Raji (cell line): ENCODE measurements around the gene MSLN.

ENCODE experiments used
- POLR2A ChIP-seq: IDR thresholded peaks from 2 replicates; pipeline ENCODE4 v1.6.1; 2011; ENCODE audit warnings: low read depth, low read length, control low read depth; ENCODE audit not compliant: insufficient read depth

MSLN gene

DNA sequence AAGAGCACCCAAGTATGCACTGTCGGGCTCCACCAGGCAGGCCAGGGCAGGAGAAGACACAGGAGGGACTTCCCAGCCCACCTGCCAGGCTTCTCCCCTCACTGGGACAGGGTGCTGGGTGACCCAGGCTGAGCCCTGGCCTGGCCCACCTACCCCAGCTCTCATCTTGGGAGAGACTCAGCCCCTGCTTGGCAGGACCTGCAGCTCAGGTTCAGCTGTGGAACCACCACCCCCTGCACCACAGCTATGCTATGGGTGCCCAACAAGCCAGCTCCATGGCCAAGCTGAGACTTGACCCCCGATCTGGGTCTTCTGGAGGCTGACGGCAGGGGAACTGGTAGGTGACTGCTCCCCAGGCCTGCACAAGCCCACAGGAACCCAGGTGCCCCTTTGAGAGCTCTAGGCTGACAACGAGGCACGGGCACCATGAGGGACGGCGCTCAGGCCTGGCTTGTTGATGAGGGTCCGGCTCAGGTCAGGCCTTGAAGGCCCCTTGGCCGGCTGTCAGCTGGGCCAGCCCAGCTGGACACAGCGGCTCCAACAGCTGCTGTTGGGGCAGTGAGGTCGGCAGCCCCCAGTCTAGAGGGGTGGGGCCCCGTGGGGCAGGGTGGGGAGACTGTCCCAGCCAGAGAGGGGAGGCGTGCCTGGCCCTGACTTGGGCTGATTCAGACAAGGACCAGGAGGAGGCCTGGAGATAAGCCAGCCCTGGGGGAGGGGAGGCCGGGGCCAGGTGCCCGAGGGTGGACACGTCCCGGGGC is 23.0 kb downstream of the MSLN start:
- peak; percentile 17; the same call in 1 of the 2 replicates for TF ChIP-seq POLR2A

DNA sequence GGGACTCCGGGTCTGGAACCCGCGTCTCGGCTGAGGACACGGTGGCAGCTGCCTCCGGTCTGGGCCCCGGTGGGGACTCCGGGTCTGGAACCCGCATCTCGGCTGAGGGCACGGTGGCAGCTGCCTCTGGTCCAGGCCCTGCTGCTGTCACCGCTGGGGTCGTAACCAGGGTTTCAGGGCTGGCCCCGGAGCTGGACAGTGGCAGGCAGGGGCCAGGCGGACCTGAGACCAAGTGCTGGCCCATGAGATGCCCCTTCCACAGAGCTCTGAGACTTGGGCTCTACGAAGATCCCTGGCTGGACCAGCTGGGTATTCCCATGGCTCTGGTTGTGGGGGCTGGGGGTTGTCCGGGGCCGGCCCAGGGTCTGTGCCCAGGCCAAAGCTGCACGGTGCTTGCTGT is 23.9 kb downstream of the MSLN start:
- TF ChIP-seq POLR2A = no peak

DNA sequence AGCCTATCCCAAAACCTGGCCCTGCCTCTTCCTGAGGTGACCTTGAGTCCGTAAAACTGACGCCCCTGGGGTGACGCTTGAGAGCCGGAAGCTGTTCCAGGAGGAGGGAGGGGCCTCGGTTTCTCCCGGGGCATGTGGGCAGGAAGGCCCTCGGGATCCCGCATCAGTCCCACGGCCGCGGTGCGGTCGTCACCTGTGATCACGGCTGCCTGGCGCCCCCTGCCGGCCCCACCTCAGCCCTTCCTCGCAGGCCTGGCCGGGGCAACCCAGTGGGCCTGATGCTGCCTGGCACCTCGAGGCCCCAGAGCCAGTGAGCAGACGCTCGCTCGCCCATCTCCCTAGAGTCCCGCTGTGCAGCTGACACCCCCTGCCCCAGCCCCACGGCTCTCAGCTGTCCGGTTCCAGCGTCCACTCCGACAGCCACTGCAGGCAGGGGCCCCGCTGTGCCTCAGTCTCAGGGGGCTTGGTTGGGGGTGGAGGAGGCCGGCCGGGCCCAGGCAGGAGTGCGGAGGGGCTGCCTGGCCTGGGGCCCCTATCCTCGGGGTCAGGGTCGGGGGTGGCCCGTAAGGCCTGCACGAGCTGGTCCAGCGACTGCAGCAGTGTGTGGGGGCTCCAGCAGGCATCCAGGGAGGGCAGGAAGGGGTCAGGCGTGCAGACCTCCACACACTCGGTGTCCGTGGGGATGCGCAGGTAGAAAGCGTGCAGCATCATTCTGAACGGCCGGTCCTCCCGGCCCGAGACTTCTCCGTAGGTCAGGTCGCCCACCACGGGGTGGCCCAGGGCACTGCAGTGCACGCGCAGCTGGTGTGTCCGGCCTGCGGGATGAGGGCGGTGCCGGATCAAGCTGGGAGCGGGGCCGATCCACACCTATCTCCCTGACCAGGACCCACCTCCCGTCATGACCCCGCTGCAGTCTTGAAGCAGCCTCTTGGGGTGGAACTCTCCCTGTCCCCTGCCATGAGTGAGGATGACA is 25.3 kb downstream of the MSLN start:
- no peak for TF ChIP-seq POLR2A

DNA sequence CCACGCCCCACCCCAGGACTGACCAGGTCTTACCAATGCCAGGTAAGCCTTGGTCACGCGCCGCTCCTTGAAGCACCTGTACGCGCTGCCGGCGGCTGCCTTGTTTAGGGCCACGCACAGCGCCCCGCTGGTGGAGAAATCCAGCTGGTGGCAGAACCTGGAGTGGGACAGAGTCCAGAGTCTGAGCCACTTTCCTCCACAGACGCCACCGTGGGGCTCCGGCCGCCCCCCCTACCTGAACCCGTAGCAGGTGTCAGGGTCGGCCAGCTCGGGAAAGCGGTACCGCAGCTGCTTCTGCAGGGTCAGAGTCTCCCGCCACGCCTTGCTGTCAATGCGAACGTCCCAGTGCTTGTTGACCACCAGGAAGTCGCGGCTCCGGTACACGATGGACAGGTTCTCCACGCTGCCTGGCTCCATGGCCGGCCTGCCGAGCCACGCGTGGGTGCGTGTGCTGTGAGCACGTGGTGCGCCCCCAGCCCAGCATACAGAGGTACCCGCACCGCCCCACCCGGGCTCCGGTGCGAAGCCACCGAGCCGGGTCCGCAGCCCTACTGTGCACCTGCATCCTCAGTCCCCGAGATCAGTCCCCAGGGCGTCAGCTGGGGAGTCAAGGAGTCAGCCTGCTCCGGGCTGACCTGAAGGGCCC is 26.9 kb downstream of the MSLN start:
- TF ChIP-seq POLR2A = no peak

DNA sequence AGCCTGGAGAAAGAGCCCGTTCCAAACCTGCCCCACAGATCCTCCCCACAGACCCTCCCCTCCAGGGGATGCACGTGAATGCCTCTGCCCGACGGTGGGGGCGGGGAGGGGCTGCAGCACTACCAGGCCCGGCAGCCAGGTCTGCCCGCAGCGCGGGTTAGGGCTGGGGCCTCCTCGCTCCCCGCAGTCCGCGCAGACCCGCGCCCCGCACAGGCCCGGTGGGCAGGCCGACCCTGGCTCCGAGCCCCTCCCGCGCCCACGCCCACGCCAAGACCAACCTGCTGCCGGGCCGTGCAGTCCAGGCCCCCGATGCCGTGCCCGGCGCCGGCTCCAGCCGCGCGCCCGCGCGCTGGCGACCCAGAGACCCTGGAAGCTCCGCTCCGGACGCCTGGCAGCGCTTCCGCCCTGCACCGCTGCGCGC is 27.5 kb downstream of the MSLN start, which contains the start of gene RPUSD1:
Gene RPUSD1, minus strand, starts transcription at position 404 of the 421 bp plus-strand sequence. CDS start 644 bp downstream, outside the sequence.
- TF ChIP-seq POLR2A = peak; percentile 62

DNA sequence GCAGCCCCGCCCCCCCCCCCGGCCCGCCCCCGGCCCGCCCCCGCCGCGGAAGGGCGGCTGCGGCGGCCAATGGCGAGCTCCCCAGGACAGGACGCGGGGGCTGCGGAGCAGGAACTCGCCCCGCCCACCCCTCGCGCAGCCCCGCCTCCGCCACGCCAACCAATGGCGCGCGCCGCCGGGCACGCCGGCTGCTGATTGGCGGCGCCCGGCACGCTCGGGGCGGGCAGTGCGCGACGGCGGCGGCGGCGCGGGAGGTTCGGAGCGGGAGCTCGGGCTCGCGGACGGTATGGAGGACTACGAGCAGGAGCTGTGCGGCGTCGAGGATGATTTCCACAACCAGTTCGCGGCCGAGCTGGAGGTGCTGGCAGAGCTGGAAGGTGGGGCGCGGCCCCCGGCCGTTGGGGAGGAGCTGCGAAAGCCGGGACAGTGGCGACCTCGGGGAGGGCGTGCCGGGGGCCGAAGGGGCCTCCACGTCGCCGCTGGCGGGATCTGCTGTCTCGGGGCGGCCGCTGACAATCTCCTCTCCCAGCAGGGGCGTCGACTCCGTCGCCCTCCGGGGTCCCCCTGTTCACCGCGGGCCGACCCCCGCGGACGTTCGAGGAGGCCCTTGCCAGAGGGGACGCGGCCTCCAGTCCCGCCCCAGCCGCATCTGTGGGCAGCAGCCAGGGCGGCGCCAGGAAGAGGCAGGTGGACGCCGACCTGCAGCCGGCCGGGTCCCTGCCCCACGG is 28.0 kb downstream of the MSLN start, which contains the start of gene CHTF18:
Gene CHTF18, plus strand, starts transcription at position 222 of the 728 bp plus-strand sequence. Its CDS starts 65 bp downstream, at position 287.
- peak; percentile 84 for TF ChIP-seq POLR2A

DNA sequence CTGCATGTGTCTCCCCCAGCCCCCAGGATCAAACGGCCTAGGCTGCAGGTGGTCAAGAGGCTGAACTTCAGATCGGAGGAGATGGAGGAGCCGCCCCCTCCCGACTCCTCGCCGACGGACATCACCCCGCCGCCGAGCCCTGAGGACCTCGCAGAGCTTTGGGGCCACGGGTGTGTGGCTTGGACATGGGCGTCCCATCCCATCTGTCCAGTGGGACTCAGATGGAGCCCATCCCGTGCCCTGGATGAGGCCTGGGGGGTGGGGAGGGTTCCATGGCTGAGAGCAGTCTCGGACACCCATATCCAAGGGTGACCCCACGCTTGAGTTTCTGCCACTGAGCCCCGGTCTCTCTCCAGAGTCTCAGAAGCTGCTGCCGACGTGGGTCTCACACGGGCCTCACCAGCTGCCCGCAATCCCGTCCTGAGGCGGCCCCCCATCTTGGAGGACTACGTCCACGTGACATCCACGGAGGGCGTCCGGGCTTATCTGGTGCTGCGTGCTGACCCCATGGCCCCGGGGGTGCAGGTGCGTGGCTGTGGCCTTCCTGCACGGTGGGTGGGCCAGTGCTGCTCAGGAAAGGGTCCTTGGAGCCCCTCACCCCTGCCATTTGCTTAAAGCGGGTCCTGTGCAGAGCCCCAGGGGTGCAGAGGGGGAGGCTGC is 28.8 kb downstream of the MSLN start:
- no peak for TF ChIP-seq POLR2A

DNA sequence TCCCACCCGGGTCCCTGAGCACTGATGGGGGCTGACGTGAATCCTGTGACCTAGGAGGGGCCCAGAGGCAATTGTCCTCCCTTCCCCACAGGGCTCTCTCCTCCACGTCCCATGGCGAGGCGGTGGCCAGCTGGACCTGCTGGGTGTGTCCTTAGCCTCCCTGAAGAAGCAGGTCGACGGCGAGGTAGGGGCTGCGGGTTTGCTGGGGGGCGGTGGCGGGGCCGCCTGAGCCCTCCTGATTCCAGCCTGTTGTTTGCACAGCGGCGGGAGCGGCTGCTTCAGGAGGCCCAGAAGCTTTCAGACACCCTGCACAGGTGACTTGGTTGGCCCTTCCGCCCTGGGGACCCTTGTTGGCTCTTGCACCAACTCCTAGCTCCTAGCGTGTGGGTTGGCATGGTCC is 29.6 kb downstream of the MSLN start:
- TF ChIP-seq POLR2A = no peak

DNA sequence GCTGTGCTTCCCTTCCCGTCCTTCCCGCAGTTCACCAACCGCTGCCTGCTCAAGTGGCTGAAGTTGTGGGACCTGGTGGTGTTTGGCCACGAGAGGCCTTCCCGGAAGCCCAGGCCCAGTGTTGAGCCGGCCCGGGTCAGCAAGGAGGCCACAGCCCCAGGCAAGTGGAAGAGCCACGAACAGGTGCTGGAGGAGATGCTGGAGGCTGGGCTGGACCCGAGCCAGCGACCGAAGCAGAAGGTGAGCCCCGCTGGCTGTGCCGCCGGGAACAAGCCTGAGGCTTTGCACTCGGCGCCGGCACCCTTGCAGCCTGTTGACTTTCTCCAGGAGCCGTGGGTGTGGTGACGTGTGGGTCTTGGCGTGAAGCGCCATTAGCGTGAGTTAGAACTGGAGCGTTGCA is 30.6 kb downstream of the MSLN start:
- no peak for TF ChIP-seq POLR2A

DNA sequence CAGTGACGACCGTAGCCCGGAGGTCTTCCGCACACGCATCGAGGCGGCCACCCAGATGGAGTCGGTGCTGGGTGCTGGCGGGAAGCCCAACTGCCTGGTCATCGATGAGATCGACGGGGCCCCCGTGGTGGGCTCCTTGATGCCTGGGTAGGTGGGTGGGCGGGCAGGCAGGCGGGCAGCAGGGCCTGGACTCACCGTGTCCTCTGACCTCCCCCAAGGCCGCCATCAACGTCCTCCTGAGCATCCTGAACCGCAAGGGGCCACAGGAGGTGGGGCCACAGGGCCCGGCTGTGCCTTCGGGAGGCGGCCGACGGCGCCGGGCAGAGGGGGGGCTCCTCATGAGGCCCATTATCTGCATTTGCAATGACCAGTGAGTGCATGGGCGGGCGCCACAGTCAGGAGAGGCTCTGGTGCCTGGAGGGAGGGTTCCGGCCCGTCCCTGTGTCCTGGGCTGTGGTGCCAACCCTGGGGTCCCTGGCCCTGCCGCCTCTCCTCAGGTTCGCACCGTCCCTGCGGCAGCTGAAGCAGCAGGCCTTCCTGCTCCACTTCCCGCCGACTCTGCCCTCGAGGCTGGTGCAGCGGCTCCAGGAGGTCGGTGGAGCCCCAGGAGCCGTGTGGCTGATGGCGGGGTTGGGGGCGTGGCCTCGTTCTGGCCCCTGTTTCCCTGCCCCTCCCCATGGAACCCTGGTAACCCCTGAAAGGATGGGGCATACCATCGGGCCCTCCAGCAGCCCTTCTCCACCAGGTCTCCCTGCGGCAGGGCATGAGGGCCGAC is 31.9 kb downstream of the MSLN start:
- no peak for TF ChIP-seq POLR2A

DNA sequence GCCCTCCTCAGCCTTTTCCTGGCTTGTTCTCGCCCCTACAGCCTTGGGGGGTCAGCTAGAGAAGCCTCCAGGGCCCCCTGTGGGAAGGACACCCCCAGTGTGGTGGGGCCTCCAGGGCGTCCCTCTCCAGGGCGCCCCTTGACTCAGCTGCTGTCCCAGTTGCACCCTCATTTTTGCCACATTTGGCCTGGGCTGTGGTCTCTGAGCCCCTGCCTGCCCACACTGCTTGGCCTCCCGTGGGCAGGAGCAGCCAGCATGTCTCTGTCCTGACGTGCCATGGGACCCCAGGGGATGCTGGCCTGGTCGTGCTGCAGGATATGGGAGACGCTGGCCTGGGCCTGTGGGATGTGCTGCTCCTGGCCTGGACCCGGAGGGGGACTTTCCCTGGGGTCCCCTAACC is 32.9 kb downstream of the MSLN start:
- TF ChIP-seq POLR2A = no peak

DNA sequence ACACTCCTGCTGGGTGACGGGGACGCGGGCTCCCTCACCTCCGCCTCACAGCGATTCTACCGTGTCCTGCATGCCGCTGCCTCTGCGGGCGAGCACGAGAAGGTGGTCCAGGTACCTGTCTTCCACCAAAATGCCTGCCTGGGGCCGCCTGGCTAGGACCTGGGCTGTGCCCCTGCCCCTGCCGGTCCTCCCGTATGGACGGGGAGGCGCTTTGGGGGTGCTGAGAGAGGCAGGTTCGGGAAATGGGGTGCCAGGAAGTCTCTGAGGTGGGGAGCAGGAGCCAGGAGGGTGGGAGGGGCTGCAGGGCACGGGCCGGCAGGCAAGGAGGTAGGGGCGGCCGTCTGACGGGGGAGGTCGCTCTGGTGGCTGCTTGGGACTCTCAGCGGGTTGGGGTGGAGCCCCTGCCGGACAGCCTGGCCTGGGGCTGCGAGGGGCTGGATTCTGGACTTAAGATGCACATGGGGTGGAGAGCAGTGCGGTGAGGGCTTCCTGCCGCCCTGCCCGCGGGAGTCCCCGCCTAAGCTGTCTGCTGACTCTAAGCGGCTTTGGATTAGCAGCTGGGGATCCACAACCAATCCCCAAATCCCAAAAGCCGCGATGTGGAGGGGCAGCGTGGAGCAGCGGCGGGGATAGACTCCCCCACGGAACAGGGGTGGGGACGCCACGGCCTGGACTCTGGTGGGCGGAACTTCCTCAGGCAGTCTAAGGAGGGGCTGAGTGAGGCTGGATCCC is 33.7 kb downstream of the MSLN start:
- TF ChIP-seq POLR2A = no peak

DNA sequence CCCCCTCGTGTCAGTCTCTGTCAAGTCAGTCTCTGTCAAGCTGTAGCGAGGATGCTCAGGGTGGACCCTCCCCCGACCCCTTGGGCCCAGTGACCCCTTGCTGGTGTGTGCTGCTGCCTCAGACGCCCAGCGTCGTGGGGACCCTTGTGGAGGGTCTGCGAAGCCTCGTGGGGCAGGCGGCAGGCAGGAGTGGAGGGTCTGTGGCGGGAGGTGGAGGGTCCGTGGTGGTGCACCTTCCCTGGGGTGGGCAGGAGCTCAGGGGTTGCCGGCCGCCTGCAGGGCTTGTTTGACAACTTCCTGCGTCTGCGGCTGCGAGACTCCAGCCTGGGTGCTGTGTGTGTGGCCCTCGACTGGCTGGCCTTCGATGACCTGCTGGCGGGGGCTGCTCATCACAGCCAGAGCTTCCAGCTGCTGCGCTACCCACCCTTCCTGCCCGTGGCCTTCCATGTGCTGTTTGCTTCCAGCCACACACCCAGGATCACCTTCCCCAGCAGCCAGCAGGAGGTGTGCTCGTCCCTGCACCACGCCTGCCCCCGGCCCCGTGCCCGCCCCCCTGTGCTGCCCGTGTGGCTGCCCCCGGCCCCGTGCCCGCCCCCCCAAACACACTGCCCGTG is 34.4 kb downstream of the MSLN start:
- no peak for TF ChIP-seq POLR2A
